HepG2 (cell line): ENCODE data around the gene VPS52. TPM values are rescaled to one million over a fixed set of nuclear protein-coding genes. Genes with fewer than 3 reads are reported as not detected.

Experiments
- ARID3A ChIP-seq: IDR thresholded peaks from 2 replicates; pipeline ENCODE4 v1.6.1; 2012; ENCODE audit warnings: low read depth, low read length, improper control_type of control experiment
- ATF6 ChIP-seq: sonication (generic); formaldehyde crosslinking; conservative IDR thresholded peaks from 2 replicates; pipeline ENCODE4 v1.4.0; 2020; ENCODE audit warnings: missing genetic modification reagents
- HNRNPH1 ChIP-seq: fragments of 200-400 bp; formaldehyde crosslinking; optimal IDR thresholded peaks from 2 replicates; pipeline ENCODE3; 2017; ENCODE audit warnings: mild to moderate bottlenecking, low read depth, low read length
- MZF1 ChIP-seq: sonication (generic); formaldehyde crosslinking; IDR thresholded peaks from 2 replicates; pipeline ENCODE4 v1.8.1; 2023; ENCODE audit warnings: mild to moderate bottlenecking, missing genetic modification reagents, borderline replicate concordance
- SALL1 ChIP-seq: sonication (generic); formaldehyde crosslinking; IDR thresholded peaks from 2 replicates; pipeline ENCODE4 v1.8.0; 2022; ENCODE audit warnings: mild to moderate bottlenecking, missing genetic modification reagents
- TFE3 ChIP-seq: IDR thresholded peaks from 2 replicates; pipeline ENCODE4 v1.6.1; 2016
- TSC22D2 ChIP-seq: sonication (generic); formaldehyde crosslinking; IDR thresholded peaks from 2 replicates; pipeline ENCODE4 v1.5.1; 2020; ENCODE audit warnings: missing genetic modification reagents, mild to moderate bottlenecking, borderline replicate concordance
- ZBED4 ChIP-seq: sonication (generic); formaldehyde crosslinking; IDR thresholded peaks from 2 replicates; pipeline ENCODE4 v1.4.0; 2020; ENCODE audit warnings: missing genetic modification reagents, borderline replicate concordance
- ZBTB21 ChIP-seq: sonication (generic); formaldehyde crosslinking; IDR thresholded peaks from 2 replicates; pipeline ENCODE4 v1.4.0; 2020; ENCODE audit warnings: missing genetic modification reagents
- ZNF121 ChIP-seq: sonication (generic); formaldehyde crosslinking; IDR thresholded peaks from 2 replicates; pipeline ENCODE4 v1.5.0; 2020; ENCODE audit warnings: mild to moderate bottlenecking, missing genetic modification reagents
- ZNF234 ChIP-seq: sonication (generic); formaldehyde crosslinking; conservative IDR thresholded peaks from 2 replicates; pipeline ENCODE4 v1.5.1; 2020; ENCODE audit warnings: mild to moderate bottlenecking, missing genetic modification reagents
- ZNF276 ChIP-seq: sonication (generic); formaldehyde crosslinking; IDR thresholded peaks from 2 replicates; pipeline ENCODE4 v1.4.0; 2020; ENCODE audit warnings: mild to moderate bottlenecking, low read depth, missing genetic modification reagents
- ZNF331 ChIP-seq: sonication (generic); formaldehyde crosslinking; IDR thresholded peaks from 2 replicates; pipeline ENCODE4 v1.4.0; 2020; ENCODE audit warnings: missing genetic modification reagents
- ZNF441 ChIP-seq: sonication (generic); formaldehyde crosslinking; IDR thresholded peaks from 2 replicates; pipeline ENCODE4 v1.7.0; 2021; ENCODE audit warnings: missing genetic modification reagents, borderline replicate concordance
- ZNF460 ChIP-seq: sonication (generic); formaldehyde crosslinking; IDR thresholded peaks from 2 replicates; pipeline ENCODE4 v1.5.1; 2020; ENCODE audit warnings: missing genetic modification reagents, mild to moderate bottlenecking, borderline replicate concordance
- ZNF564 ChIP-seq: sonication (generic); formaldehyde crosslinking; IDR thresholded peaks from 2 replicates; pipeline ENCODE4 v1.8.1; 2023; ENCODE audit warnings: mild to moderate bottlenecking, missing genetic modification reagents
- ZUFSP ChIP-seq: sonication (generic); formaldehyde crosslinking; IDR thresholded peaks from 2 replicates; pipeline ENCODE4 v1.9.0; 2021; ENCODE audit warnings: missing genetic modification reagents, mild to moderate bottlenecking, borderline replicate concordance
- polyA plus RNA-seq, 8 experiments: library from polyadenylated mRNA; depleted of rRNA in 3 of 8; stranded (reverse) in 7 of 8; unstranded in 1 of 8; fragments of >200 nt; fragmentation: Illumina TruSeq in 4 of 8; extraction: Trizol in 4 of 8; gene quantifications; 2 replicates each; pipeline versions ENCODE4 v1.2.1 to v1.2.3, GENCODE V29; 2011 to 2016; ENCODE audit warnings: low read depth in 4 of 8, missing spikeins in 1 of 8, mixed read lengths in 1 of 8; ENCODE audit not compliant: insufficient read depth in 1 of 8
- total RNA-seq, 5 experiments: library from RNA; depleted of rRNA; stranded (reverse); fragments of >200 nt; fragmentation: Illumina TruSeq; extraction: Trizol; gene quantifications; 2 replicates each; pipeline ENCODE4 v1.2.3, GENCODE V29; 2016; ENCODE audit warnings: low read depth in 1 of 5

Gene VPS52
- total and polyA plus RNA-seq, 2 of the 13 experiments (the other 11 are each of a cell fraction or from before 2014, with no cell fraction given), result 48.9 to 85.5 TPM

GRCh38 chr6:33298773-33299236 lies 27.1 kb upstream of the VPS52 start, which contains the start of gene RGL2 (continued):
- no peak for TF ChIP-seq ARID3A
- no peak for TF ChIP-seq ZNF441 (CRISPR knock-in tag)
- no peak for TF ChIP-seq ZNF564 (CRISPR knock-in tag)
- TF ChIP-seq ZNF460, result no peak
- TF ChIP-seq MZF1 (CRISPR knock-in tag), result no peak
- TF ChIP-seq HNRNPH1, result no peak
- TF ChIP-seq ATF6 (CRISPR knock-in tag), result peak; percentile 14; the same call in 1 of the 2 replicates
- no peak for TF ChIP-seq ZNF234
- no peak; the same call in 1 of the 2 replicates for TF ChIP-seq ZNF276 (CRISPR knock-in tag)
- no peak for TF ChIP-seq ZUFSP
- TF ChIP-seq TSC22D2 (CRISPR knock-in tag), result no peak
- no peak for TF ChIP-seq ZBED4 (CRISPR knock-in tag)
- TF ChIP-seq ZNF331 (CRISPR knock-in tag), result no peak
- TF ChIP-seq TFE3 (CRISPR knock-in tag), result no peak
- TF ChIP-seq ZBTB21 (CRISPR knock-in tag), result no peak
- TF ChIP-seq SALL1 (CRISPR knock-in tag), result no peak; the same call in 1 of the 2 replicates
- no peak for TF ChIP-seq ZNF121 (CRISPR knock-in tag)
